Hepatocyte (in vitro differentiated cells): Measurements from ENCODE around the gene ZBTB7C. TPM values are rescaled to one million over a fixed set of nuclear protein-coding genes. Genes with fewer than 3 reads are reported as not detected.

Experiments
- DNase-seq: peaks from one replicate; pipeline ENCODE4 v3.0.0-alpha.2; 2016; ENCODE audit warnings: low spot score
- H2AFZ ChIP-seq: fragments of 200-600 bp; sonication (generic); 2 replicates; pipeline ENCODE4 v1.6.0; 2016; ENCODE audit warnings: antibody characterized with exemption, mild to moderate bottlenecking
- H3K27ac ChIP-seq: fragments of 200-600 bp; sonication (generic); 2 replicates; pipeline ENCODE4 v1.5.1; 2016; ENCODE audit warnings: mild to moderate bottlenecking
- H3K27me3 ChIP-seq: fragments of 200-600 bp; sonication (generic); 2 replicates; pipeline ENCODE4 v1.6.1; 2016
- H3K36me3 ChIP-seq: fragments of 200-600 bp; sonication (generic); replicated peaks from 2 replicates; pipeline ENCODE4 v1.5.1; 2016; ENCODE audit warnings: low read depth; ENCODE audit not compliant: insufficient read depth
- H3K4me1 ChIP-seq: fragments of 200-600 bp; sonication (generic); 2 replicates; pipeline ENCODE4 v1.5.1; 2016; ENCODE audit warnings: mild to moderate bottlenecking, moderate library complexity; ENCODE audit not compliant: insufficient read depth
- H3K4me2 ChIP-seq: fragments of 200-600 bp; sonication (generic); 2 replicates; pipeline ENCODE4 v1.6.0; 2016
- H3K4me3 ChIP-seq: fragments of 200-600 bp; sonication (generic); 2 replicates; pipeline ENCODE4 v1.5.1; 2016; ENCODE audit warnings: mild to moderate bottlenecking
- H3K79me2 ChIP-seq: fragments of 200-600 bp; sonication (generic); 2 replicates; pipeline ENCODE4 v1.6.0; 2017; ENCODE audit warnings: mild to moderate bottlenecking
- H3K9me2 ChIP-seq: fragments of 200-600 bp; sonication (generic); replicated peaks from 2 replicates; pipeline ENCODE4 v1.6.0; 2017; ENCODE audit warnings: mild to moderate bottlenecking; ENCODE audit not compliant: insufficient read depth
- H3K9me3 ChIP-seq: fragments of 200-600 bp; sonication (generic); 2 replicates; pipeline ENCODE4 v1.5.1; 2016; ENCODE audit warnings: low read depth, mild to moderate bottlenecking
- H4K20me1 ChIP-seq: fragments of 200-600 bp; sonication (generic); 2 replicates; pipeline ENCODE4 v1.6.0; 2016; ENCODE audit warnings: mild to moderate bottlenecking; ENCODE audit not compliant: insufficient read depth, poor library complexity, severe bottlenecking
- EZH2 ChIP-seq: fragments of 200-600 bp; sonication (generic); IDR thresholded peaks from 2 replicates; pipeline ENCODE4 v1.6.1; 2016; ENCODE audit warnings: antibody characterized with exemption, mild to moderate bottlenecking, borderline replicate concordance
- EZH2phosphoT487 ChIP-seq: fragments of 200-600 bp; sonication (generic); IDR thresholded peaks from one replicate; pipeline ENCODE4 v1.6.1; 2018; ENCODE audit warnings: antibody characterized with exemption, mild to moderate bottlenecking, low read depth, moderate library complexity; ENCODE audit not compliant: unreplicated experiment, severe bottlenecking
- WGBS: methylation state at CpG from one replicate; pipeline ENCODE4 v1.1.6; 2016; ENCODE audit warnings: low lambda C conversion rate; ENCODE audit errors: missing lambda C conversion rate; 5-methylcytosine and 5-hydroxymethylcytosine counted together
- polyA plus RNA-seq: library from polyadenylated mRNA; unstranded; fragments of >200 nt; fragmentation: Nextera tagmentation; extraction: Ambion mirVana; gene quantifications from 2 replicates; pipeline ENCODE4 v1.2.1, GENCODE V29; 2016
- total RNA-seq: library from RNA; depleted of rRNA; stranded (reverse); fragments of >200 nt; gene quantifications from 2 replicates; pipeline ENCODE4 v1.2.3, GENCODE V29; 2014
- TF ChIP-seq, protein P1 (sequence below): fragments of 200-600 bp; sonication (generic); IDR thresholded peaks from 2 replicates; pipeline ENCODE4 v1.5.1; 2016; ENCODE audit warnings: antibody characterized with exemption, mild to moderate bottlenecking; ENCODE audit not compliant: poor library complexity

Gene ZBTB7C
- total and polyA plus RNA-seq, 2 experiments from 2014 or later: 0.70 to 1.0 TPM

DNA sequence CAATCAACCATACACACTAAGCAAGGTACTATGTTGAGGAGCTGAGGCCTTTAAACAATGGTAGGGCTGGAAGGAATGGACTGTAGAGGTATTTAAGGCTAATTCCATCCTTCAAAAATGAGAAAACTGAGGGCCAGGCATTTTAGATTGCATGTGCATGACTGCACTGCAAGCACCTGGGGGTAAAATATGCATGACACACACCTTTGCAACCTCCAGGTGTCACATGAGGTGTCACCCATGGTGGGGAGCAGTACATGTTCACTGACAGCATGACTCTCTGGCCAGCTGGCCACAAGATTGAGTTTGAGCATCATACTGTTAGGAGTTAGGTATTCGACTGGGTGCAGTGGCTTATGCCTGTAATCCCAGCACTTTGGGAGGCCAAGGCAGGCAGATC lies 182.8 kb downstream of the ZBTB7C start:
- H3K36me3 ChIP-seq: no peaks in the 10 kb centered on the region
- no peaks in the 10 kb centered on the region for H3K79me2 ChIP-seq
- no peaks in the 10 kb centered on the region for H4K20me1 ChIP-seq
- TF ChIP-seq EZH2phosphoT487 (no peak), EZH2 (no peak)
- TF ChIP-seq, protein P1, sequence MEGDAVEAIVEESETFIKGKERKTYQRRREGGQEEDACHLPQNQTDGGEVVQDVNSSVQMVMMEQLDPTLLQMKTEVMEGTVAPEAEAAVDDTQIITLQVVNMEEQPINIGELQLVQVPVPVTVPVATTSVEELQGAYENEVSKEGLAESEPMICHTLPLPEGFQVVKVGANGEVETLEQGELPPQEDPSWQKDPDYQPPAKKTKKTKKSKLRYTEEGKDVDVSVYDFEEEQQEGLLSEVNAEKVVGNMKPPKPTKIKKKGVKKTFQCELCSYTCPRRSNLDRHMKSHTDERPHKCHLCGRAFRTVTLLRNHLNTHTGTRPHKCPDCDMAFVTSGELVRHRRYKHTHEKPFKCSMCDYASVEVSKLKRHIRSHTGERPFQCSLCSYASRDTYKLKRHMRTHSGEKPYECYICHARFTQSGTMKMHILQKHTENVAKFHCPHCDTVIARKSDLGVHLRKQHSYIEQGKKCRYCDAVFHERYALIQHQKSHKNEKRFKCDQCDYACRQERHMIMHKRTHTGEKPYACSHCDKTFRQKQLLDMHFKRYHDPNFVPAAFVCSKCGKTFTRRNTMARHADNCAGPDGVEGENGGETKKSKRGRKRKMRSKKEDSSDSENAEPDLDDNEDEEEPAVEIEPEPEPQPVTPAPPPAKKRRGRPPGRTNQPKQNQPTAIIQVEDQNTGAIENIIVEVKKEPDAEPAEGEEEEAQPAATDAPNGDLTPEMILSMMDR: no peak
- no peak overlapping the region for H2AFZ ChIP-seq
- no peak overlapping the region for H3K4me2 ChIP-seq
- no peaks in the 10 kb centered on the region for H3K9me3 ChIP-seq
- no peaks in the 10 kb centered on the region for H3K4me1 ChIP-seq
- H3K27me3 ChIP-seq: no peaks in the 10 kb centered on the region
- no peaks in the 10 kb centered on the region for H3K9me2 ChIP-seq
- no peak overlapping the region for H3K27ac ChIP-seq
- no peak overlapping the region for H3K4me3 ChIP-seq
- no peak for DNase-seq
- WGBS: 93% methylated on average over 1 of the region's 1 CpG

DNA sequence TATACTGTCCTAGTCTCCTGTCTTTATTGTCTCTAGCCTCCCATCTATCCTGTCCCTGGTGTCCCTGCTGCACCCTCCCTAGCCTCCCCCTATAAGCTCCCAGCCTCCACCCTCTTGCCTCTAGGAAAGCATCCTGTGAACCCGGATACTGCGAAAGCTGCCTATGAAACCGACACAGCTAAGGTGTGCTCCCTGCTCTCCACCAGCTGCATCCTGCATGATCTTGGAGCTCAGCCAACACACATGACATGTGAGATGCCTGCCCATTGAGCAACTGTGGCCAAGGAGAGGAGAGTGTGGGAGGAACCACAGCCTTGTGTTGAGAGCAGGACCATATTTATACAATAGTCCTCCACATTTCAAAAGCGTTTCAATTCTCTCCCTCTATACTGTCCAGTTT lies 187.1 kb downstream of the ZBTB7C start:
- H3K4me3 ChIP-seq: no peak overlapping the region
- TF ChIP-seq EZH2: no peak
- TF ChIP-seq EZH2phosphoT487: no peak
- TF ChIP-seq, protein P1: no peak
- H2AFZ ChIP-seq: no peak overlapping the region
- H4K20me1 ChIP-seq: no peaks in the 10 kb centered on the region
- H3K9me2 ChIP-seq: no peaks in the 10 kb centered on the region
- WGBS: 71% methylated on average over 4 of the region's 4 CpGs
- H3K79me2 ChIP-seq: no peaks in the 10 kb centered on the region
- H3K9me3 ChIP-seq: no peaks in the 10 kb centered on the region
- H3K27me3 ChIP-seq: no peaks in the 10 kb centered on the region
- no peak overlapping the region for H3K4me2 ChIP-seq
- DNase-seq: peak; percentile 80
- H3K4me1 ChIP-seq: no peaks in the 10 kb centered on the region
- H3K36me3 ChIP-seq: no peaks in the 10 kb centered on the region
- H3K27ac ChIP-seq: no peak overlapping the region

DNA sequence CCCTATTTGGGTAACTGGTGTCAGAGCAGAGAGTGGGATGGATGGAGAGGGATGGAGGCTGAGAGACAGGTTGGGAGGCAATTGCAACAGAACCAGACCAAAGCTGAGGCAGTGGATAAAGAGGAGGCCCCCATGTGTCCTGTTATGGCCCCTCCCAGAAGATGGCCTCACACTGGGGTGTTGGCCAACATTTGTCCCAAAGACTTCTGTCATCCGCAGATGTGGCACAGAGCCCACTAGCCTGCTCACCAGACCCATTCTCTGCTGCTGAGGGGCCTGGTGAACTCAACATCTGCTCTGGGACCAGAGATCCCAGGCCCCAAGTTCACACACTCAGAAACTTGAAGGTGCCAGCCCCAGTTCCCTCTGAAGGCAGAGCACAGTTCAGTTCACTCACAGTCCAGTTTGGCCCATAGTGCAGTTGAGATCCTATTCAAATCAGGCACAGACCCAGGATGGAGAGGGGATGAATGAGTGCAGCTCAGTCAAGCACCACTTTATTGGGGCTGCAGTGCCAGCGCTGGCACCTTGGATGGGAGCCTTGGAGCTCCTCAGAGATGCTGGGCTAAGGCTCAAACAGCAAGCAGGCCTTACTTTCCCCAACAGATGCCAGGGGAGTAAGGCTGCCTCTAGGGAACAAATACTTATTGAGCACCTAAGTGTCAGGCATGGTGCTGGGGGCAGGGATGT lies 189.2 kb downstream of the ZBTB7C start:
- no peaks in the 10 kb centered on the region for H3K9me3 ChIP-seq
- H3K79me2 ChIP-seq: no peaks in the 10 kb centered on the region
- DNase-seq: no peak
- TF ChIP-seq EZH2phosphoT487 (no peak), EZH2 (no peak)
- TF ChIP-seq, protein P1: no peak
- no peaks in the 10 kb centered on the region for H3K36me3 ChIP-seq
- no peaks in the 10 kb centered on the region for H4K20me1 ChIP-seq
- no peak overlapping the region for H3K27ac ChIP-seq
- no peak overlapping the region for H3K4me3 ChIP-seq
- H3K4me2 ChIP-seq: no peak overlapping the region
- H2AFZ ChIP-seq: no peak overlapping the region
- 94% methylated on average over 2 of the region's 2 CpGs for WGBS
- H3K27me3 ChIP-seq: no peaks in the 10 kb centered on the region
- H3K9me2 ChIP-seq: no peaks in the 10 kb centered on the region
- no peaks in the 10 kb centered on the region for H3K4me1 ChIP-seq
